Ovary (tissue), 3 donors: Measurements from ENCODE around the gene PLCB1.

Experiments used
- CTCF ChIP-seq, 3 donors: fragments of 450-650 bp in 2 of 3; fragments of 200-600 bp in 1 of 3; IDR thresholded peaks; one replicate each; pipeline versions ENCODE4 v1.5.1 to v1.8.0; 2016 to 2022; ENCODE audit warnings: antibody characterized with exemption in 3 of 3, mild to moderate bottlenecking in 1 of 3
- EP300 ChIP-seq: sonication (generic); formaldehyde crosslinking; IDR thresholded peaks from one replicate; pipeline ENCODE4 v1.6.1; 2017; ENCODE audit warnings: antibody characterized with exemption
- POLR2A ChIP-seq: fragments of 450-650 bp; IDR thresholded peaks from one replicate; pipeline ENCODE4 v1.6.1; 2017; ENCODE audit warnings: antibody characterized with exemption, mild to moderate bottlenecking, moderate library complexity
- donor health status: DM: no; HTN: no; CAD: no.

GRCh38 chr20:8364734-8365078, 232.6 kb downstream of the PLCB1 start:
- TF ChIP-seq CTCF (IDR thresholded peaks at IDR 0.05) (no peak), POLR2A (no peak), EP300 (no peak)
